Left ventricle myocardium inferior (tissue), 1 donor: ENCODE measurements around the gene CNKSR3. TPM values are rescaled to one million over a fixed set of nuclear protein-coding genes. Genes with fewer than 3 reads are reported as not detected.

Source experiments
- DNase-seq: peaks from one replicate; pipeline ENCODE4 v3.0.0-alpha.2; 2020
- H3K27ac ChIP-seq: fragments of 200-600 bp; replicated peaks from 2 replicates; pipeline ENCODE4 v1.8.0; 2021
- H3K27me3 ChIP-seq: fragments of 200-600 bp; 2 replicates; pipeline ENCODE4 v1.8.0; 2021; ENCODE audit warnings: low read depth
- H3K36me3 ChIP-seq: fragments of 200-600 bp; 2 replicates; pipeline ENCODE4 v1.8.0; 2021
- H3K4me1 ChIP-seq: fragments of 200-600 bp; 2 replicates; pipeline ENCODE4 v1.8.0; 2021
- H3K4me3 ChIP-seq: fragments of 200-600 bp; 2 replicates; pipeline ENCODE4 v1.8.0; 2021; ENCODE audit warnings: mild to moderate bottlenecking, moderate library complexity
- H3K9me3 ChIP-seq: fragments of 200-600 bp; replicated peaks from 2 replicates; pipeline ENCODE4 v1.8.0; 2021
- CTCF ChIP-seq: fragments of 200-600 bp; IDR thresholded peaks from 2 replicates; pipeline ENCODE4 v1.8.0; 2021; ENCODE audit warnings: antibody characterized with exemption, mild to moderate bottlenecking, borderline replicate concordance
- intact Hi-C: fragments of 100-400 bp; cut with micrococcal nuclease; formaldehyde crosslinking; loops from one replicate; pipeline ENCODE4 v1.11.0; 2022
- total RNA-seq: library from RNA; stranded (reverse); fragmentation: NEBNext Ultra II Directional; extraction: Animal tissue kit (Norgen Biotek cat#: 25700); gene quantifications from one replicate; pipeline ENCODE4 v1.2.1, GENCODE V29; 2021
- donor health status: DM: no; HTN: yes; CAD: no; lungs with severe emphysema.

Gene CNKSR3
- total RNA-seq, 1 donor from 2014 or later = 20.3 TPM

GRCh38 chr6:154539593-154540269, 29.2 kb upstream of the CNKSR3 start:
- no peaks in the 10 kb centered on the region for H3K27me3 ChIP-seq
- no peak for DNase-seq
- TF ChIP-seq CTCF = no peak
- no peaks in the 10 kb centered on the region for H3K36me3 ChIP-seq
- intact Hi-C loops = no loop called here
- no peaks in the 10 kb centered on the region for H3K4me1 ChIP-seq
- no peaks in the 10 kb centered on the region for H3K9me3 ChIP-seq
- no peak overlapping the region for H3K27ac ChIP-seq
- no peak overlapping the region for H3K4me3 ChIP-seq

- Histone ChIP-seq H3K4me1 (no peaks in the 10 kb centered on the region), H3K4me3 (no peak overlapping the region), H3K27ac (no peak overlapping the region), H3K36me3 (no peaks in the 10 kb centered on the region), H3K27me3 (no peaks in the 10 kb centered on the region), H3K9me3 (no peaks in the 10 kb centered on the region)
- no peak for TF ChIP-seq CTCF
- DNase-seq = no peak
- intact Hi-C loops = no loop called here
These were observed 28.2 kb upstream of the CNKSR3 start for GRCh38 chr6:154538640-154539191.

- no peaks in the 10 kb centered on the region for H3K27me3 ChIP-seq
- H3K4me3 ChIP-seq = no peak overlapping the region
- no peaks in the 10 kb centered on the region for H3K4me1 ChIP-seq
- intact Hi-C loops = no loop called here
- H3K27ac ChIP-seq = no peak overlapping the region
- no peaks in the 10 kb centered on the region for H3K9me3 ChIP-seq
- no peak for TF ChIP-seq CTCF
- DNase-seq = no peak
- no peaks in the 10 kb centered on the region for H3K36me3 ChIP-seq
These were observed 27.2 kb upstream of the CNKSR3 start for GRCh38 chr6:154537511-154538325.

GRCh38 chr6:154536999-154537398, 26.5 kb upstream of the CNKSR3 start:
- no peak for DNase-seq
- Histone ChIP-seq H3K9me3 (no peaks in the 10 kb centered on the region), H3K27ac (no peak overlapping the region), H3K4me3 (no peak overlapping the region), H3K36me3 (no peaks in the 10 kb centered on the region), H3K27me3 (no peaks in the 10 kb centered on the region), H3K4me1 (no peaks in the 10 kb centered on the region)
- TF ChIP-seq CTCF = no peak
- intact Hi-C loops = no loop called here

GRCh38 chr6:154536255-154536654, 25.8 kb upstream of the CNKSR3 start:
- TF ChIP-seq CTCF = no peak
- H3K27ac ChIP-seq = no peak overlapping the region
- no peaks in the 10 kb centered on the region for H3K9me3 ChIP-seq

More at GRCh38 chr6:154536255-154536654, 25.8 kb upstream of the CNKSR3 start:
- Histone ChIP-seq H3K36me3 (no peaks in the 10 kb centered on the region), H3K27me3 (no peaks in the 10 kb centered on the region), H3K4me1 (no peaks in the 10 kb centered on the region), H3K4me3 (no peak overlapping the region)
- DNase-seq = no peak
- intact Hi-C loops = no loop called here
